H54 (cell line): Measurements from ENCODE around the gene GPC6.

ENCODE experiments used
- DNase-seq: peaks from one replicate; pipeline ENCODE4 v3.0.0; 2011; ENCODE audit warnings: low spot score, mixed read lengths; ENCODE audit not compliant: insufficient read length
- FAIRE-seq: peaks from 3 replicates; lab custom pipeline; 2011; peaks lifted over from hg19 to GRCh38; lab: Jason Lieb, UNC
- POLR2A ChIP-seq: IDR thresholded peaks from 2 replicates; pipeline ENCODE4 v1.6.1; 2011; ENCODE audit warnings: low read depth, mild to moderate bottlenecking, low read length

Gene GPC6

GRCh38 chr13:93243375-93244063 is 16.9 kb downstream of the GPC6 start:
- TF ChIP-seq POLR2A = no peak
- DNase-seq (no peak), FAIRE-seq (no peak)

- TF ChIP-seq POLR2A = no peak
- DNase-seq = peak; percentile 25
- FAIRE-seq = peak; percentile 99
Observed at GRCh38 chr13:93244141-93244917, 17.7 kb downstream of the GPC6 start.

DNA sequence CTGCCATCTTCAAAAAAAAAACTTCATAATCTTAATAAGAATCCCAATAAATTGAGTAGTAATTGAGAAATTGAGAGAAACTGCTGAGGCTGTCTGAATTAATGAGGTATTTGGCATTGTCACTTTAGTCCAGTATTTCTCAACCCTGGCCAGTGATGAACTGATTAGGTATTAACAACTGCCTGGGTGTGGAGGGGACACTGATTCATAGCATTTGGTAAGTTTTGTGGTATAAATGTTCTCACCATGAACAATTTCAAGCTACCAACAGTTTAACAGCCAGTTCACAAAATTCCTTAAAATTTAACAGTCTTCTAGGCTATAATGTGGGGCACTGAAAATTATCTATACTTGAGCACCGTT is 18.3 kb downstream of the GPC6 start:
- no peak for TF ChIP-seq POLR2A
- FAIRE-seq = no peak
- DNase-seq = no peak

DNA sequence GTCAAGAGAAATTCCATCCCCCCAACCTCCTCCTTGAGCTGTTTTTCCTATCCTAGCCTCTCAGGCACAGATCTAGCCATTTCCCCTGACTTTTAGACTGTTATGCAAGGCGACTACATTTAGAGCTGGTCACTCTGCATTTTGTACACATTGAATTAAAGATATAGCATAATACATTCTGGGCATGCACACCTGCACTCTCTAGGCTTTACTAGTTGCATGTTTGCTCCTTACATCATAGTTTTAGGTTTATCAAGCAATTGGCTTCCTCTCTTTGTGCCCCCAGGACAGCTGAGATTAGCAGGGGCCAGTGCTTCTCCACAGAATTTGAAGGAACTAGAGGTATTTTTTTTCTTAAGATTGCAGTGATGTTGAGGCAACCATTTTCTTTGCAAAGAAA is 19.5 kb downstream of the GPC6 start:
- DNase-seq = no peak
- FAIRE-seq = no peak
- TF ChIP-seq POLR2A = no peak

GRCh38 chr13:93248627-93249047 is 22.0 kb downstream of the GPC6 start:
- DNase-seq = peak; percentile 42
- FAIRE-seq = peak; percentile 99
- TF ChIP-seq POLR2A = no peak

DNA sequence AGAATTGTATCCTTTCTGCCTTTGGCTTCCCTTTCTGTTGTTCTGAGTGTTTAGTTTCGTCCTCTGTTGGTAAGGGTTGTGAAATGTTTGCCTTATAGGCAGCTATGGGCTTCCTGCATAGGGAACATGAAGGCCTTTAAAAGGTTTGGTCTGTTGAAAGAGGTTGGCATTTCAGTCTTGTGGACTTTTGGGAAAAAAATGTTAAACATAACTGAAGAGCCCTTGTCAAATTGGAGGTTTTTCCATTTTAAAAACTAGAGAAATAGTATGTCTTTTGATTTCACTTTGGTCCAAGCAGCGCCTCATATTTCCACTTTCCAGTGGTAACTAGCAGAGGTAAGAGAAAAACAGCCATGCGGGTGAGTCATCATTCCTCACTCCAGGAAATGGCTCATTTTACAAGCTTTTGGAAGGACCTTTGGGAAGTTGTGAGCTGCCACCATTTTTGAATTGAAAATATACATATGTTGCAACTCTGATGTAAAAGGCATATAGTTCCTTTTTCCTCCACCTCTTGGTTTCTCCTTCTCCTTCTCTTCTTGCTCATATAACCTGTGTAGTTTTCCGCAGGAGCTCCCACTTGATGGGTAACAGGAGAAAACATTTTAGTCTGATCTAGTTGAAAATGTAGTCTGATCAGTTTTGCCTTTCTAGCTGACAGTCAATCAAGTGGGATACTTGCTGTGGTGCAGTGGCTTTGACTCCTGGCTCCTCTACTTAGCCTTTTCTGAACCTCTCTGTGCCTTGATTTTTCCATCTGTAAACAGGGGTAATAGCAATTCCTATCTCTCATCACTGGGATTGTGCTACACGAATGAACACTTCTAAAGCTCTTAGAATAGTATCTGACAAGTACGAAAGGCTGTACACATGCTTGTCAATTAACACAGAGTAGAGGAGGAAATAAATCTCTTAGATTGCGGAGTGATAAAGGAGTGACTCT is 23.0 kb downstream of the GPC6 start:
- TF ChIP-seq POLR2A = no peak
- FAIRE-seq (peak; percentile 100), DNase-seq (peak; percentile 40)

- FAIRE-seq (no peak), DNase-seq (no peak)
- TF ChIP-seq POLR2A = no peak
Observed at GRCh38 chr13:93254775-93255174, 28.2 kb downstream of the GPC6 start.

GRCh38 chr13:93256998-93257397 is 30.4 kb downstream of the GPC6 start:
- TF ChIP-seq POLR2A = no peak
- FAIRE-seq = no peak
- no peak for DNase-seq

- TF ChIP-seq POLR2A = no peak
- FAIRE-seq (no peak), DNase-seq (no peak)
Observed at GRCh38 chr13:93259527-93260080, 33.0 kb downstream of the GPC6 start.

- TF ChIP-seq POLR2A = no peak
- DNase-seq = no peak
- peak; percentile 73 for FAIRE-seq
Observed at GRCh38 chr13:93260591-93260990, 34.0 kb downstream of the GPC6 start.

DNA sequence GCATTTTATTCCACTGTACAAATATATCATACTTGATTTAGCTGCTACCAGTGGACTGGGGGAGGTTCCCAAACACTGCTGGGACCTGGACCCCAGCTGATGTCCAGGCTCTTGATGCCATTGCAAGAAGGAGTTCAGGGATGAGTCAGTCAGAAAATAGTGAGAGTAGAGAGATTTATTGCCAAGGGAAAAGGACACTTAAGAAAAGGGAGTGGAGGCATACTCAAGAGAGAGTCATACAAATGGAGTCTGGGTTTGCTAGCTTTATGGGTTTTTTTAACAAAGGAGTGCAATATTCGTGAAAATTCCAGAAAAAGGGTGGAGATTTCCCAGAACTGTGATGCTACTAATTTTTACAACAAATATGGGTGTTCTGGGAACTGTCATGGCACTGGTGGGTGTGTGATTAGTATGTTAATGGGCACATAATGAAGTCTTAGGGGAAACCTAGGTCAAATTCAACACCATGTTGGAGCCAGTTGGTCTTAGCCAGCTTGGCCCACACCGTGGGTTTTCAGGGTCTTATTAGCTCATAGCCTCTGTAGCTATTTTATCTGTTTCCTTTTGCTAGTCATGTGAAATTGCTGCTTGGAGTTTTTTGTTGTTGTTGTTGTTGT is 36.2 kb downstream of the GPC6 start:
- no peak for TF ChIP-seq POLR2A
- DNase-seq (peak; percentile 23), FAIRE-seq (peak; percentile 99)

GRCh38 chr13:93264876-93265275 is 38.3 kb downstream of the GPC6 start:
- FAIRE-seq (no peak), DNase-seq (no peak)

GRCh38 chr13:93265800-93266199 is 39.2 kb downstream of the GPC6 start:
- FAIRE-seq = peak; percentile 50
- no peak for DNase-seq
- no peak for TF ChIP-seq POLR2A

More at GRCh38 chr13:93264876-93265275, 38.3 kb downstream of the GPC6 start:
- no peak for TF ChIP-seq POLR2A
